ENCODE results near the gene RFESD.
A peak's percentile ranks its signal among the peaks of the same experiment; 100 is the strongest.
"Not testable (repeated sequence)": the region's sequence is repeated elsewhere in the genome, so short reads cannot be mapped to it uniquely, and the experiment has no call there.

Gene RFESD

GRCh38 chr5:95620870-95621838 lies 25.4 kb upstream of the RFESD start:
- Mint-ChIP-seq H3K4me1 (peaks cover 13 to 27% of the 10 kb centered on the region in 2 donors), H3K27ac (peak overlapping the region; percentile 60), H3K27me3 (peaks cover 0 to 9% of the 10 kb centered on the region in 2 donors), H3K9me3 (no peaks in the 10 kb centered on the region), H3K4me3 (peak overlapping the region; percentile 69 to 82), H3K36me3 (no peaks in the 10 kb centered on the region)
- DNase-seq (peak; percentile 33), ATAC-seq (replicated peaks) (peak; percentile 50 to 51)

GRCh38 chr5:95621839-95622629 lies 24.5 kb upstream of the RFESD start:
- H3K27ac Mint-ChIP-seq = peak overlapping the region; percentile 60

GRCh38 chr5:95623706-95624105 lies 22.9 kb upstream of the RFESD start:
- no peaks in the 10 kb centered on the region for H3K9me3 Mint-ChIP-seq
- no peak for DNase-seq
- H3K4me1 Mint-ChIP-seq = peaks cover 13 to 27% of the 10 kb centered on the region in 2 donors
- H3K27ac Mint-ChIP-seq = no peak overlapping the region
- no peak overlapping the region for H3K4me3 Mint-ChIP-seq
- H3K27me3 Mint-ChIP-seq = peaks cover 0 to 2% of the 10 kb centered on the region in 2 donors
- no peaks in the 10 kb centered on the region for H3K36me3 Mint-ChIP-seq
- no peak for ATAC-seq (replicated peaks)

More at GRCh38 chr5:95621839-95622629, 24.5 kb upstream of the RFESD start:
- H3K9me3 Mint-ChIP-seq = no peaks in the 10 kb centered on the region
- ATAC-seq (replicated peaks) (no peak), DNase-seq (no peak)
- H3K4me1 Mint-ChIP-seq = peaks cover 13 to 27% of the 10 kb centered on the region in 2 donors
- H3K36me3 Mint-ChIP-seq = no peaks in the 10 kb centered on the region
- peak overlapping the region; percentile 69 to 82 for H3K4me3 Mint-ChIP-seq
- H3K27me3 Mint-ChIP-seq = peaks cover 0 to 9% of the 10 kb centered on the region in 2 donors

GRCh38 chr5:95624368-95624767 lies 22.2 kb upstream of the RFESD start:
- peaks cover 13 to 24% of the 10 kb centered on the region in 2 donors for H3K4me1 Mint-ChIP-seq
- no peaks in the 10 kb centered on the region for H3K27me3 Mint-ChIP-seq
- no peak overlapping the region for H3K27ac Mint-ChIP-seq
- H3K4me3 Mint-ChIP-seq = no peak overlapping the region
- no peak for DNase-seq
- H3K9me3 Mint-ChIP-seq = no peaks in the 10 kb centered on the region
- no peaks in the 10 kb centered on the region for H3K36me3 Mint-ChIP-seq
- no peak for ATAC-seq (replicated peaks)

GRCh38 chr5:95626701-95627100 lies 19.9 kb upstream of the RFESD start:
- no peak for ATAC-seq (replicated peaks)

GRCh38 chr5:95627971-95628810 lies 18.4 kb upstream of the RFESD start:
- DNase-seq (no peak), ATAC-seq (replicated peaks) (no peak)
- Mint-ChIP-seq H3K4me3 (no peak overlapping the region), H3K36me3 (peaks cover 4 to 5% of the 10 kb centered on the region in 2 donors), H3K27ac (no peak overlapping the region), H3K9me3 (peaks cover 5 to 8% of the 10 kb centered on the region in 2 donors), H3K27me3 (no peaks in the 10 kb centered on the region), H3K4me1 (peaks cover 9 to 12% of the 10 kb centered on the region in 2 donors)

More at GRCh38 chr5:95626701-95627100, 19.9 kb upstream of the RFESD start:
- Mint-ChIP-seq H3K27ac (no peak overlapping the region), H3K36me3 (no peaks in the 10 kb centered on the region), H3K4me1 (peaks cover 9 to 14% of the 10 kb centered on the region in 2 donors), H3K4me3 (no peak overlapping the region), H3K9me3 (peaks cover 0 to 2% of the 10 kb centered on the region in 2 donors), H3K27me3 (no peaks in the 10 kb centered on the region)
- no peak for DNase-seq

GRCh38 chr5:95628933-95629332 lies 17.6 kb upstream of the RFESD start:
- H3K36me3 Mint-ChIP-seq = peaks cover 4 to 5% of the 10 kb centered on the region in 2 donors
- no peaks in the 10 kb centered on the region for H3K27me3 Mint-ChIP-seq
- no peak for DNase-seq
- H3K27ac Mint-ChIP-seq = no peak overlapping the region
- ATAC-seq (replicated peaks) = no peak
- H3K4me1 Mint-ChIP-seq = peaks cover 9 to 18% of the 10 kb centered on the region in 2 donors
- H3K9me3 Mint-ChIP-seq = peaks cover 5 to 10% of the 10 kb centered on the region in 2 donors
- H3K4me3 Mint-ChIP-seq = no peak overlapping the region

GRCh38 chr5:95630394-95630917 lies 16.1 kb upstream of the RFESD start:
- no peak overlapping the region for H3K4me3 Mint-ChIP-seq
- peaks cover 4 to 5% of the 10 kb centered on the region in 2 donors for H3K36me3 Mint-ChIP-seq
- ATAC-seq (replicated peaks) (no peak), DNase-seq (no peak)
- H3K27me3 Mint-ChIP-seq = no peaks in the 10 kb centered on the region
- peaks cover 5 to 10% of the 10 kb centered on the region in 2 donors for H3K9me3 Mint-ChIP-seq
- no peak overlapping the region for H3K27ac Mint-ChIP-seq
- H3K4me1 Mint-ChIP-seq = peaks cover 9 to 18% of the 10 kb centered on the region in 2 donors

- Mint-ChIP-seq H3K4me1 (peaks cover 9 to 18% of the 10 kb centered on the region in 2 donors), H3K4me3 (no peak overlapping the region), H3K27me3 (no peaks in the 10 kb centered on the region), H3K27ac (no peak overlapping the region), H3K9me3 (peaks cover 5 to 10% of the 10 kb centered on the region in 2 donors), H3K36me3 (peaks cover 4 to 5% of the 10 kb centered on the region in 2 donors)
- DNase-seq (no peak), ATAC-seq (replicated peaks) (peak in 1 of 2 donors; percentile 7)
Measured at GRCh38 chr5:95631255-95631958, 15.2 kb upstream of the RFESD start.

GRCh38 chr5:95631991-95632675 lies 14.4 kb upstream of the RFESD start:
- ATAC-seq (replicated peaks) = peak; percentile 98 to 99
- Mint-ChIP-seq H3K4me3 (peak overlapping the region in 1 of 2 donors; percentile 44), H3K36me3 (peaks cover 4 to 5% of the 10 kb centered on the region in 2 donors)

GRCh38 chr5:95632942-95633341 lies 13.6 kb upstream of the RFESD start:
- not testable (repeated sequence) for H3K27ac Mint-ChIP-seq; DNase-seq; H3K9me3 Mint-ChIP-seq; ATAC-seq (replicated peaks); H3K27me3 Mint-ChIP-seq; H3K36me3 Mint-ChIP-seq; H3K4me3 Mint-ChIP-seq
- peaks cover 9 to 18% of the 10 kb centered on the region in 2 donors for H3K4me1 Mint-ChIP-seq

More at GRCh38 chr5:95631991-95632675, 14.4 kb upstream of the RFESD start:
- peak; percentile 47 for DNase-seq
- Mint-ChIP-seq H3K4me1 (peaks cover 9 to 18% of the 10 kb centered on the region in 2 donors), H3K9me3 (peaks cover 5 to 10% of the 10 kb centered on the region in 2 donors), H3K27me3 (no peaks in the 10 kb centered on the region), H3K27ac (peak overlapping the region; percentile 95)

- Mint-ChIP-seq H3K4me3 (no peak overlapping the region), H3K27me3 (peaks cover 0 to 4% of the 10 kb centered on the region in 2 donors), H3K9me3 (peaks cover 5 to 10% of the 10 kb centered on the region in 2 donors)
Measured at GRCh38 chr5:95633671-95634070, 12.9 kb upstream of the RFESD start.

More at GRCh38 chr5:95633671-95634070, 12.9 kb upstream of the RFESD start:
- Mint-ChIP-seq H3K4me1 (peaks cover 9 to 18% of the 10 kb centered on the region in 2 donors), H3K27ac (no peak overlapping the region), H3K36me3 (peaks cover 4 to 5% of the 10 kb centered on the region in 2 donors)
- ATAC-seq (replicated peaks) = no peak
- DNase-seq = no peak

Measured in stimulated activated naive B cell treated with anti-CD40 and anti-IgM and Interleukin-4, amounts not matched to agents 10 μg/mL and 1 μg/mL and 100 μg/mL, for 72 hours (primary cell).